Measurements from ENCODE around the gene SPATA25.

SPATA25 gene

GRCh38 chr20:45925821-45926506 is 38.5 kb upstream of the SPATA25 start:
- H3K27ac ChIP-seq (ENCODE audit: insufficient read depth, low read depth, low read length, poor library complexity, severe bottlenecking), result peak overlapping the region; percentile 1
- WGBS, 2 experiments, result 70 to 71% methylated on average over 9 of the region's 9 CpGs
- H3K4me1 ChIP-seq (ENCODE audit: control insufficient read depth, insufficient read depth, low read length), result peaks cover 14% of the 10 kb centered on the region
- no peaks in the 10 kb centered on the region for H3K27me3 ChIP-seq (ENCODE audit: control insufficient read depth, insufficient read depth, low read length, poor library complexity, severe bottlenecking)
- no peaks in the 10 kb centered on the region for H3K9me3 ChIP-seq (ENCODE audit: control insufficient read depth, low read length)
- H3K36me3 ChIP-seq (ENCODE audit: control insufficient read depth, insufficient read depth, low read length), result no peaks in the 10 kb centered on the region
- H3K4me3 ChIP-seq (ENCODE audit: insufficient read depth, low read depth, low read length), result no peak overlapping the region

- 91 to 93% methylated on average over 20 to 21 of the region's 21 CpGs for WGBS, 2 experiments
- no peak overlapping the region for H3K27ac ChIP-seq (ENCODE audit: insufficient read depth, low read depth, low read length, poor library complexity, severe bottlenecking)
- no peaks in the 10 kb centered on the region for H3K36me3 ChIP-seq (ENCODE audit: control insufficient read depth, insufficient read depth, low read length)
- H3K9me3 ChIP-seq (ENCODE audit: control insufficient read depth, low read length), result no peaks in the 10 kb centered on the region
- H3K27me3 ChIP-seq (ENCODE audit: control insufficient read depth, insufficient read depth, low read length, poor library complexity, severe bottlenecking), result no peaks in the 10 kb centered on the region
- H3K4me3 ChIP-seq (ENCODE audit: insufficient read depth, low read depth, low read length), result no peak overlapping the region
- H3K4me1 ChIP-seq (ENCODE audit: control insufficient read depth, insufficient read depth, low read length), result peaks cover 14% of the 10 kb centered on the region
These were observed 37.2 kb upstream of the SPATA25 start for GRCh38 chr20:45924391-45925261.

- no peaks in the 10 kb centered on the region for H3K36me3 ChIP-seq (ENCODE audit: control insufficient read depth, insufficient read depth, low read length)
- WGBS, 2 experiments, result 86 to 88% methylated on average over 11 of the region's 11 CpGs
- no peak overlapping the region for H3K4me3 ChIP-seq (ENCODE audit: insufficient read depth, low read depth, low read length)
- H3K27me3 ChIP-seq (ENCODE audit: control insufficient read depth, insufficient read depth, low read length, poor library complexity, severe bottlenecking), result no peaks in the 10 kb centered on the region
- H3K27ac ChIP-seq (ENCODE audit: insufficient read depth, low read depth, low read length, poor library complexity, severe bottlenecking), result no peak overlapping the region
- peaks cover 16% of the 10 kb centered on the region for H3K4me1 ChIP-seq (ENCODE audit: control insufficient read depth, insufficient read depth, low read length)
- no peaks in the 10 kb centered on the region for H3K9me3 ChIP-seq (ENCODE audit: control insufficient read depth, low read length)
These were observed 34.1 kb upstream of the SPATA25 start for GRCh38 chr20:45921337-45922189.

- Histone ChIP-seq H3K4me3 (ENCODE audit: insufficient read depth, low read depth, low read length) (no peak overlapping the region), H3K4me1 (ENCODE audit: control insufficient read depth, insufficient read depth, low read length) (peaks cover 10% of the 10 kb centered on the region), H3K27ac (ENCODE audit: insufficient read depth, low read depth, low read length, poor library complexity, severe bottlenecking) (no peak overlapping the region), H3K36me3 (ENCODE audit: control insufficient read depth, insufficient read depth, low read length) (no peaks in the 10 kb centered on the region), H3K9me3 (ENCODE audit: control insufficient read depth, low read length) (no peaks in the 10 kb centered on the region), H3K27me3 (ENCODE audit: control insufficient read depth, insufficient read depth, low read length, poor library complexity, severe bottlenecking) (no peaks in the 10 kb centered on the region)
- 87% methylated on average over 9 of the region's 9 CpGs for WGBS, 2 experiments
These were observed 33.3 kb upstream of the SPATA25 start for GRCh38 chr20:45920462-45921336.

GRCh38 chr20:45919542-45920399 is 32.3 kb upstream of the SPATA25 start:
- H3K36me3 ChIP-seq (ENCODE audit: control insufficient read depth, insufficient read depth, low read length), result no peaks in the 10 kb centered on the region
- H3K27ac ChIP-seq (ENCODE audit: insufficient read depth, low read depth, low read length, poor library complexity, severe bottlenecking), result no peak overlapping the region
- peaks cover 3% of the 10 kb centered on the region for H3K4me1 ChIP-seq (ENCODE audit: control insufficient read depth, insufficient read depth, low read length)
- no peaks in the 10 kb centered on the region for H3K27me3 ChIP-seq (ENCODE audit: control insufficient read depth, insufficient read depth, low read length, poor library complexity, severe bottlenecking)
- H3K4me3 ChIP-seq (ENCODE audit: insufficient read depth, low read depth, low read length), result no peak overlapping the region
- WGBS, 2 experiments, result 72 to 77% methylated on average over 10 to 11 of the region's 11 CpGs
- H3K9me3 ChIP-seq (ENCODE audit: control insufficient read depth, low read length), result no peaks in the 10 kb centered on the region

- no peak overlapping the region for H3K27ac ChIP-seq (ENCODE audit: insufficient read depth, low read depth, low read length, poor library complexity, severe bottlenecking)
- 94 to 96% methylated on average over 12 of the region's 12 CpGs for WGBS, 2 experiments
- H3K36me3 ChIP-seq (ENCODE audit: control insufficient read depth, insufficient read depth, low read length), result no peaks in the 10 kb centered on the region
- no peaks in the 10 kb centered on the region for H3K27me3 ChIP-seq (ENCODE audit: control insufficient read depth, insufficient read depth, low read length, poor library complexity, severe bottlenecking)
- H3K9me3 ChIP-seq (ENCODE audit: control insufficient read depth, low read length), result no peaks in the 10 kb centered on the region
- H3K4me3 ChIP-seq (ENCODE audit: insufficient read depth, low read depth, low read length), result no peak overlapping the region
- H3K4me1 ChIP-seq (ENCODE audit: control insufficient read depth, insufficient read depth, low read length), result peaks cover 3% of the 10 kb centered on the region
These were observed 31.5 kb upstream of the SPATA25 start for GRCh38 chr20:45918779-45919537.

GRCh38 chr20:45918182-45918737 is 30.8 kb upstream of the SPATA25 start:
- H3K36me3 ChIP-seq (ENCODE audit: control insufficient read depth, insufficient read depth, low read length), result no peaks in the 10 kb centered on the region
- no peaks in the 10 kb centered on the region for H3K27me3 ChIP-seq (ENCODE audit: control insufficient read depth, insufficient read depth, low read length, poor library complexity, severe bottlenecking)
- H3K4me3 ChIP-seq (ENCODE audit: insufficient read depth, low read depth, low read length), result no peak overlapping the region
- H3K27ac ChIP-seq (ENCODE audit: insufficient read depth, low read depth, low read length, poor library complexity, severe bottlenecking), result no peak overlapping the region
- 91 to 93% methylated on average over 5 of the region's 5 CpGs for WGBS, 2 experiments
- H3K9me3 ChIP-seq (ENCODE audit: control insufficient read depth, low read length), result no peaks in the 10 kb centered on the region
- H3K4me1 ChIP-seq (ENCODE audit: control insufficient read depth, insufficient read depth, low read length), result peaks cover 3% of the 10 kb centered on the region

GRCh38 chr20:45917790-45918141 is 30.3 kb upstream of the SPATA25 start:
- H3K4me3 ChIP-seq (ENCODE audit: insufficient read depth, low read depth, low read length), result no peak overlapping the region
- WGBS, 2 experiments, result 89 to 90% methylated on average over 5 of the region's 5 CpGs
- H3K9me3 ChIP-seq (ENCODE audit: control insufficient read depth, low read length), result no peaks in the 10 kb centered on the region
- H3K36me3 ChIP-seq (ENCODE audit: control insufficient read depth, insufficient read depth, low read length), result no peaks in the 10 kb centered on the region
- peaks cover 3% of the 10 kb centered on the region for H3K4me1 ChIP-seq (ENCODE audit: control insufficient read depth, insufficient read depth, low read length)
- H3K27ac ChIP-seq (ENCODE audit: insufficient read depth, low read depth, low read length, poor library complexity, severe bottlenecking), result no peak overlapping the region
- no peaks in the 10 kb centered on the region for H3K27me3 ChIP-seq (ENCODE audit: control insufficient read depth, insufficient read depth, low read length, poor library complexity, severe bottlenecking)
